C4-2B (cell line): ENCODE results near the gene SLC22A2.

Experiments
- H3K27ac ChIP-seq: fragments of 450-650 bp; 2 replicates; pipeline ENCODE4 v1.5.1; 2017
- CTCF ChIP-seq: fragments of 450-650 bp; conservative IDR thresholded peaks from 2 replicates; pipeline ENCODE4 v1.5.1; 2017; ENCODE audit warnings: mild to moderate bottlenecking
- ZFX ChIP-seq: fragments of 450-650 bp; IDR thresholded peaks from 2 replicates; pipeline ENCODE4 v1.6.1; 2017

Gene SLC22A2

GRCh38 chr6:160298121-160298520 lies 39.5 kb upstream of the SLC22A2 start:
- TF ChIP-seq ZFX = no peak
- no peak for TF ChIP-seq CTCF
- H3K27ac ChIP-seq = no peak overlapping the region

- TF ChIP-seq ZFX (no peak), CTCF (peak; percentile 14)
- H3K27ac ChIP-seq = no peak overlapping the region
These were observed 38.7 kb upstream of the SLC22A2 start for GRCh38 chr6:160297310-160297709.

GRCh38 chr6:160293844-160294243 lies 35.2 kb upstream of the SLC22A2 start:
- H3K27ac ChIP-seq = no peak overlapping the region
- TF ChIP-seq CTCF (no peak), ZFX (no peak)

GRCh38 chr6:160285541-160286105 lies 27.0 kb upstream of the SLC22A2 start:
- H3K27ac ChIP-seq = no peak overlapping the region
- TF ChIP-seq CTCF (no peak), ZFX (no peak)

GRCh38 chr6:160284575-160284974 lies 26.0 kb upstream of the SLC22A2 start:
- H3K27ac ChIP-seq = no peak overlapping the region
- no peak for TF ChIP-seq ZFX
- no peak for TF ChIP-seq CTCF

- H3K27ac ChIP-seq = no peak overlapping the region
- TF ChIP-seq ZFX (no peak), CTCF (no peak)
These were observed 23.8 kb upstream of the SLC22A2 start for GRCh38 chr6:160282444-160282843.

- TF ChIP-seq CTCF = no peak
- TF ChIP-seq ZFX = no peak
- no peak overlapping the region for H3K27ac ChIP-seq
These were observed 21.2 kb upstream of the SLC22A2 start for GRCh38 chr6:160279850-160280249.
